SIG-M5 treated with dmso at 0.1 percent for 504 hours (cell line): ENCODE results near the gene PIP5K1B.

Source experiments
- DNase-seq: peaks from one replicate; lab custom pipeline; 2025; ENCODE audit not compliant: unreplicated experiment; lab: John Stamatoyannopoulos, UW

PIP5K1B gene

DNA sequence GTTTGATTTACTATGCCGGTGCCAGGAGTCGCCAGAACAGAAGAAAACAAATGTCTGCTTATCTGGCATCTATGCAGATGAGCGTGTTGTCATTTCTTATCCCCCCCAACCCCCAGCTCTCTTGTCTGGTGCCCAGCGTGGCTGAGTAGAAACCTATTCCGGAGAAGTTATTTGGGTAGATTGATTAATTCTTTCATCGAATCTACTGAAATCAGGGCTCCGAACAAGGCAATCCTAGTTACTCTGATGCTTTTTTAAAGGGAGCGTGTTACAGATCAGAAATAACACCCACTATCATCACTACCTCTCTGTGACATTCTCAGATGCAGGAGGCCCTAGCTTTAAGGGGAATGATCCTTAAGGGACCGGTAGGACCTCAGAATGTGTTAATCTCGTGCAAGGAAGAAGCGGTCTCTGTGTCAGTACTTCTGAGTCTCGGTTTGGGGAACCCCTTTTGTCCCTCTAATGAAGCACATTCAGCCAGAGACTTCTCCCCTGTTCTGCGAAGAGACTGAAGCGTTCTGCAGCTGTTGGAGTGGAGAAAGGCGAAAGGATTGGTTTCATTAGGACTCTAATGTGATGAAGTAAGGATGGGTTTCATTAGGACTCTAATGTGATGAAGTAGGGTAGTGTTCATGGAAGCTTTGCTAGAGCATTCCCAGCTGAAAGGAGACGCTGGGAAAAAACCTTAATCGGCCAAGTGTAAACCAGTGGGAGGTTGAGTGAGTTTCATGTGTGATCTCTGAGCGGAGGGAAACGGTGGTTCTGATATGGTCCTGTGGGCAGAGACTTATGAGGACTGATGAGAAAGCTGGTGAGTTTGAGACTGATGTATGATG lies 1.5 kb downstream of the PIP5K1B start:
- DNase-seq, result no peak

DNA sequence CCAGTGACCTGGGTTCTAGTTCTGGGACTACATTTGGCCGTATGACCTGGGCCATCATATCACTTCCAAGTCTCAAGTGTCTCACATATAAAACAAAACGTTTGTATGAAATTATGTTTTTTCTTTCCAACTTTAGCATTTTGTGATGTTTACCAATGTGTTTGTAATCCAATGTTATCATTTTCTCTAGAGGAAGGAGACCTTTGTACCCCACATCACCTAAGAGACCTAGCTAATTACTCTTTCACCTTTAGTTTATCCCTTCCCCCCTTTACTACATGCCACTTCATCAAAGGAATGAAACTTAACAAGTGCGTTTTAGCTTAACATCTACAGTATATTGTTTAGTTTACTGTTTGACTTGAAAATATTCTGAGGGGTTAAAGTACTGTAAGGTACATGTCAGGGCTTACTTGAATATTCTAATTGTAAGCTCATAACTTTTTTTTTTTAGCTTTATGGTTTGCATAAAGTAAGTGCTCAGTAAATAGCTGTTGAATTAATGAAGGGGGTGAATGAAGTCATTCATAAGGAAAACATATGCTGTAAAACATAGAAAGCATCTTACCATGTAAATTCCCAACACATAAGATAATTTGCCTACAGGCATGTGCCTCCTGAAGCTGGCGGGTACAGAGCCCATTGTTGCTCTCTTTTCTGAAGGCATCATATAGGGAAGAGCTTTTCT lies 2.9 kb downstream of the PIP5K1B start:
- DNase-seq, result no peak

DNA sequence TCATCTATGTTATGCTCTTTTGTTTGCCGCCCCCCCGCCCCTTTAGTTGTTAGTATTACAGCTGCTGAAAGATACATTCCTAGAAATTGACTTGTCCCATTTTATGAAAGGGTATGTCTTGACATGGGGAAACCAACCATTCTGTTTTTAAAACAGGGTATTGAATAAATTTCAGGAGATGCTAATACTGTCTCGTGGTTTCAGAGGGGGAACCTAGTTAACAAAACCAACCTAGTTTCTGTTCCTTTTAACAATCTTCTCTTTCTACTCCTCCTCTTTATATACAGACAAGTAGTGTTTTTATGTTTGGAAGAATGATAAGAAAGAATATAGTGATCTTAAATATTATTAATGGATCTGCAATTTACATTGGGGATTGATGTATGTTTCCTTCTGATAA lies 3.5 kb downstream of the PIP5K1B start:
- DNase-seq, result peak; percentile 21

DNA sequence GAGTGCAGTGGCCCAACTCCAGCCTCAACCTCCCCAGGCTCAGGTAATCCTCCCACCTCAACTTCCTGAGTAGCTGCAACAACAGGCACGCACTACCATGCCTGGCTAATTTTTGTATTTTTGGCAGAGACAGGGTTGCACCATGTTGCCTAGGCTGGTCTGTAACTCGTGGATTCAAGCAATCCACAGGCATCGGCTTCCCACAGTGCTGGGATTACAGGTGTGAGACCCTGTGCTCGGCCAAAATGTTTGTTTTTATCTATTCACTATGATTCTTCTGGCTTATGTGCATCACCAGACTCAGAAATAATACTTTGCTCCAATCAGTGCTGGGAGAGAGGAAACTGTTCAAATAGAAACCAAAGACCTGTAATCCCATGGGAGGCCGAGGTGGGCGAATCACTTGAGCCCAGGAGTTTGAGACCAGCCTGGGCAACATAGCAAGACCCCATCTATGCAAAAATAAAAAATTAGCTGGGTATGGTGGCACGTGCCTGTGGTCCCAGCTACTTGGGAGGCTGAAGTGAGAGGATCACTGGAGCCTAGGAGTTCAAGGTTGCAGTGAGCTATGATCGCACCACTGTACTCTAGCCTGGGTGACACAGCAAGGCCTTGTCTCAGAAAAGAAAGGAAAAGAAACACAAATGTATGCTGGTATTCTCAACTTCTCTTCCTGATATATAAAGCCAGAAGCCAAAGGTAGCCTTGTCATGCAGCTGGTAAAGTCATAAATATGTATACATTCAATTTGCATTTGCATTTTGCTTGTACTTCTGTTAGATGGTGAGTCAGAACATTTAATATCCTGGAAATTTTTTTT lies 4.5 kb downstream of the PIP5K1B start:
- no peak for DNase-seq

DNA sequence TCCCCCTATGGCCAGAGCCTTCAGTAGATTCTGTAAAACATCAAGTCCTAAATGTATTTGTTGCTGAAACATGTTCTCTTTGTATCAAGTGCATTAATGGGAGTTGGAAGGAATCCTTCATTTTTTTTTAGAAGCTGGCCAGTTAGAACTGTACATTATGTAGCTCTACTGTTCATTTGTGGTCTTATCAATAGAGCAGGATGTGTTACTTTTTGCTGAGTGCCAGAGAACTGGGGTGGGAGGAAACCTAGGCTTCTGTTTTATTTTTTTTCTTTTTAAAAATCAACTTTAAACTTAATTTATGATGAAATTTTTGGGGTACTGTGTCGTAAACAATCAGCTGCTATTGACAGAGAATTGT lies 5.1 kb downstream of the PIP5K1B start:
- no peak for DNase-seq

DNA sequence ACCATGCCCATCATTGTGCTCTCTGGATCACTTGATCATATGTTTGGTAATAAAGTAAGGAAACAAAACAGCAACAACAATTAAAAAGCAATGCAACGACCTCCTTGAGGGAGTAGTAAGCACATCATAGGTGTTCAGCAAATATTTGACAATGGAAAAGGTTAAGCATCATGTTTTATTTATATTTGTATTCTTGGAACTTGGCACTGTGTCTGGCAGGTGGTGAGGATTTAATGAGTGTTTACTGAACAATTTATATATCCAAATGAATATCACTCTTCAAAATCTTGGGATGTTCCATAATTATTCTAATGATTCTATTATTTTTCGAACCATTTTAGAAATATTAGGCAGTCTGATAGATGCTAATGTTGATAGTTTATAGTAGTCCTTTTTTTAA lies 6.2 kb downstream of the PIP5K1B start:
- no peak for DNase-seq

DNA sequence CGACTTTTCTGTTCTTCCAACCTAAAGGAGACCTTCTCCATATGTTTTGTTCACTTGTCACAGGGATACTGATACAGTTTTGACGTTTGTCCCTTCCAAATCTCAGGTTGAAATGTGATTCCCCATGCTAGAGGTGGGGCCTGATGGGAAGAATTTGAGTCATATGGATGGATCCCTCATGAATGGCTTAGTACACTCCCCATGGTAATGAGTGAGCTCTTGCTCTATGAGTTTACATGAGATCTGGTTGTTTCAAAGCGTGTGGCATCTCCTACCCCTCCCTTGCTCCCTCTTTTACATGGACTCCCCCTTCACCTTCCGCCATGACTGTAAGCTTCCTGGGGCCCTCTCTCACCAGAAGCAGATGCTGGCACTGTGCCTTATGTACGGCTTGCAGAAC lies 6.9 kb downstream of the PIP5K1B start:
- DNase-seq, result no peak

DNA sequence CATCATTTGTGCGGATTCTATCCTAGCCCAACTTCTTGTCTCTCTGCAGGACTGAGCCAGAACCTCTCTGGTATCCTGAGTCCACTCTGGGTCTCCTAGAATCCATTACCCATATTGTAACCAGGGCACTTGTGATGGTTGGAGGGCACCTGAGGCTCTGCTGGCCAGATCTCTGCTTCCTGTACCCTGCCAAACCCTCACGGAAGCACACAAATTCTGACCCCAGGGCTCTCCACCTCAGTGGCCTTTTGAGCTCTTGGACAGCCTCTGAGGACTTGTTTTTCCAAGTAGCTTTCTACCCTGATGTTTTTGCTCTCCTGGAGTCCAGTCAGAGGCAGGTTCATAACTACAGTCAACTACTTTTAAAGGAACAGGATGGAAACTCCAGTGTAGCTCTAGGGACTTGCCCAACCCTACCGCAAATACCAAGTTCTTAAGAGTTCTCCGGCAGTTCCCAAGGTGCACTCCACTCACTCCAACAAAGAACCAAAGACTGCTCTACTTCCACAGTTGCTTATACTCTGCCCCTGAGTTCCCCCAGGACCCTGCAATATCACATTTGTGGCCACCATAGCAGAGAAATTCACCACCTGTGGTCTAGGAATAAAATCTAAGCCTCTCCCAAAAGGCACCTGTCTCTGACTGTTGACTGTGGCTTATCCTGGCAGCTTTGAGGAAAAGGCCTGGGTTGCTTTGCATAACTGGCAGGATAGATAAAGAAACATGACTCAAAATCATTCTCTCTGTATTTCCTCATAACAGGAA lies 9.6 kb downstream of the PIP5K1B start:
- DNase-seq, result no peak

DNA sequence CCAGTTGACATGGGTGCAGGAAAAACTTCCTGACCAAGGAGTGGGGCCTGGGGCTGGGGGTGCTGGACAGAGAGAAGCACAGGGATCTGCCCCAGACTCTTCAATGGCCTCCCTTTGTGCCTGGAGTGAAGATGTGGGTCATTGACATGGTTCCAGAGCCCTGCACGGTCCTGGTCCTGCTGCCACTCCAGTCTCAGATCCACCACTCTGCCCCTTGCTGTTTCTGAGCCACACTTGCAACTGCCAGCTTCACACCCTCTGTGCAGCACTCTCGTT lies 10.1 kb downstream of the PIP5K1B start:
- DNase-seq, result no peak

DNA sequence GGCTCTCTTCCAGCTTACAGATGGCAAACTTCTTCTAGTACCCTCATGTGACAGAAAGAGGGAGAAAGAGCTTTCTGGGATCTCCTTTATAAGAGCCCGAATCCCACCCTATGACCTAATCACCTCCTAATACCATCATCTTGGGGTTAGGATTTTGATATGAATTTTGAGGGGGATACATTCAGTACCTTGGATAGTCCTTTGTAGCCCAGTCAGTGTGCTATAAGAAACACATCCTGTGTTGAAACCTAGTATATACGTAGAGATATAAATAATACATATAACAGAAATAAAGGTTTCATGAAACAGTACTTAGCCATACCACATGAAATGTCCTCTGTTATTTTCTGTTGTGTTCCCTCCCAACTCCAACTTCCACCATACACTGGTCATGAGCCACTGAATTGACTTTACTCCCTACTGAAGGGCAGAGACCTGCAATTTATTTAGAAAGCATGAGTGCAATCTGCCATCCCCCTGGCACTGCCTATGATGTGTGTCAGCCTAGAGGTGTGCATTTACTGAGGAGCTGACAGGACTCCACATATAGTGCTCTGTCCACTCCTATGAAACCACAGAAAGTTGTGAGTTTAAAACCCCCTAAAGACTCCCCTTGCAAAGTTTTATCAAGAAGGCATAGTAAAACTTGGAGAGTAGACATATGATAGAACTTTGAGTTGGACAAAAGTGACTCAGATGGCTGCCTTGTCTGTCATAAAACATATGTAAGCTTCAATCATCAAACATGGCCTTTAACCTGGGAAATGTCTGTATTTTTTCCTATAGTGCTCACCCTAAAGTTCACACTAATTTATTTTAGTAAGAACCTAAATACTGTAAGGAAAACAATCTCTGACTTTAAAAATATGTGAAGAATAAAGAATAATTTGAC lies 12.8 kb downstream of the PIP5K1B start:
- no peak for DNase-seq

DNA sequence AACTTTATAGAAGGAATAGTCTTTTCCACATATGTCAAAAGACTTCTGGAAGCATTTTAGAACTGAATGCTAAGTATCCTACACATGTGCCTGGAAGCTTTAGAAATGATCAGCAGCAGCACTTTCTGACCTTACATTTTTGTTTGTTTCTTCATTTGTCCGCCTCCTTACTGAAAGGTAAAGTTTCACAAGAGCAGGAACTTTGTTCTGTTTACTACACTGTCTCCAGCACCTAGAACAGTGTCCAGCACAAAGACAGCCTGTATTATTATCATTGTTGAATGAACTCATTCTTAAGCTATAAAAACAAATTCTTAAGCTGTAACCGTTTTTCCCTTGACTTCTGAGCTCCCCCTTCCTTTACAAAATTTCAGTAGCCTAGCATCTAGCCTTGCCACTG lies 14.8 kb downstream of the PIP5K1B start:
- no peak for DNase-seq

DNA sequence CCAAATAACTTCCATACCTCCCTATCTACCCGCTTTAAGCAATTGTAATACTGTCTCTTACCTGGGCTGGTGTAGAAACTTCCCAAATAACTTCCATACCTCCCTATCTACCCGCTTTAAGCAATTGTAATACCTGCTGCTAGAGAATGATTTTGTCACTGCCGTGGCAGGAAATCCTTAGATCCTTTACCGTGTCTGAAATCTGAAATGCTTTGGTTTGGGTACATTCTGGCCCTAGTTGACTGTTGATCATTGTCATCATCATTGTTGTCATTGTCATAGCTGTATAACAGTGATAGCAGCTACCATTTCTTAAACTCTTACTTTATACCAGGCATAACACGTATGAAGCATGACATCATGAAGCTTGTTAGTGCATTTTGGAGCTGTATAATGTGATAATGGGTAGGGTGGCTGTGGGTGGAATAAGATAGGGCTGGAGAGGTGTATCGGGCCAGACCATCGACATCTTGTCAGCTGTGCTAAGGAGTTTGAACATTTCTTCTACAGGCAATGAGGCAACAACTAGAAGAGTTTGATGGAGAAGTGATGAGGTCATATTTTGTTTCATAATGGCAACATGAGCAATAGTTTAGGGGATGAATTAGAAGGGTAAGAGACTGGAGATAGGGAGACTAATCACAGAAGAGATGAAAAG lies 15.7 kb downstream of the PIP5K1B start:
- DNase-seq, result no peak

DNA sequence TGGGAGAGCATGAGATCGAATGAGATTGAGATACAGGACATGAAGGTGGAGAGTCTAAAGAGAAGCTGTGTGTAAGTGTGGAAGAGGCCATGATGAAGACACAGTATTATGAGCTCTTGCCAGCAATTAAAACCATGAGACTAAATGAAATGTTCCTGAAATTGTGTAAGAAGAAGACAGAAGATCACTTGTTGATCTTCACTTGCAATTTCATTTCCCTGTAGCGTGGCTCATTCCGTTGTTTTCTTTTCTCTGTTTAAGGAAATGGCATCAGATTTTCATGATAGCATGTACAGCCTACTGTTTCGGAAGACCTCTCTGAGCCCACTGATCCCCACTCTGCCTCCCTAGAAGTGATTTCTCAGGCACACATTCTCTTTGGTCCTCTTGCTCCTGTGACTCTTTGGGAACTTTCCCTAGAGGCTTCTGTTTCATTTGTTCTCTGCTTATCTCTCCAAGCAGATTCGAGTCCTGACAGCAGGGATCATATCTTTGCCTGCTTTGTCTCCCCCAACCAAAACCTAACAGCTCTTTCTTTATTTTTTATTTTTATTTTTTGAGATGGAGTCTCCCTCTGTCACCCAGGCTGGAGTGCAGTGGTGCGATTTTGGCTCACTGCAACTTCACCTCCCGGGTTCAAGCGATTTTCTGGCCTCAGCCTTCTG lies 16.8 kb downstream of the PIP5K1B start:
- DNase-seq, result no peak

DNA sequence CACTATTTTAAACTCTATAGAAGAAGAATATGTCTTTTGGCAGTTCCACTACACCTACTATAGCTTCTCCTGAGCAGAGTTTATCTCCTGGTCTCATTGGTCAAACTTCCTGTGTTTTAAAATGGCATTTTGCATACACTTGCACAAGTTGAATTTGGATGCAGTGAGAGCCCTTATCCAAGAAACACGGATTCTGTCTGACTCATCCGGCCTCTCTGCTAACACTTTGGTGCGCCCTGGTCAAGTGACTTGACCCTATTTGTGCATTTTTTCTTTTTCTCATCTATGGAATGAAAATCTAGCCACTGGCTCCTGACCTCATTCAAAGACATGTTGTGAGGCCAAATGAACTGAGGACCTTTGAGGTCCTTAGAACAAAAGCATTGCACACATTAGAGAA lies 20.0 kb downstream of the PIP5K1B start:
- DNase-seq, result no peak

DNA sequence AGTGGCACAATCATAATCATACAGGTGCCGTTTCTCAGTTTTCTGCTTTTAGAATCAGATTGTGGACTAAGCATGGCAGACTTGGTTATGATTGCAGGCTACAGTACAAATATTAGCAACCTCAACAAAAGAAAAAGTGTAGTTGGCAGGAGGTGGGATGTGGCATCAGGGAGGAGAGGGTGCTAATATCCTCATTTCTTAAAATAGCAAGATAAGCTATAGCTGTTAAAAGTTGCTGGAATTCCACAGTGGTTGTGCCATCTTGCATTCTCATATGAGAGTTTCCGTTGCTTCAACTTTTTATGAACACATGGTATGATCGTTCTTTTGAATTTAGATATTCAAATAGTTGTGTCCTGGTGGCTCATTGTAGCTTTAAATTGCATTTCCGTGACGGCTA lies 21.4 kb downstream of the PIP5K1B start:
- no peak for DNase-seq

DNA sequence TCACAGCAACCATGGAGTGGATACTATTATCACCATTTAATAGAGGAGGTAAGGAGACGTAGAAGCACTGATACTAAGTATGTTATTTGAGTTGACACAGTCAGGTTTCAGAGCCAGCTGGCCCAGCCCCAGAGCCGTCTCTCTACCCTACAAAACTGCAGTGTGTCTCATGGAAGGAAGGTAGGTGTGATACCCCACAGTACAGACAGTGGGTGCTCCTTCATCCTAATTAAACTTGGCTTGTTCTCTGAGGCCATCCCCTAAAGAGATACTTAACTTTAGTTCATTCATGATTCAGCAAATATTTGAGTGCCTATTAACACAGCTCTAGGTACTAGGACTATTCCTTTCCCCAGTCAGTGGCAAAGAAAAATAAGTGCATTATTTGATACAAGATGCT lies 22.6 kb downstream of the PIP5K1B start:
- DNase-seq, result no peak

DNA sequence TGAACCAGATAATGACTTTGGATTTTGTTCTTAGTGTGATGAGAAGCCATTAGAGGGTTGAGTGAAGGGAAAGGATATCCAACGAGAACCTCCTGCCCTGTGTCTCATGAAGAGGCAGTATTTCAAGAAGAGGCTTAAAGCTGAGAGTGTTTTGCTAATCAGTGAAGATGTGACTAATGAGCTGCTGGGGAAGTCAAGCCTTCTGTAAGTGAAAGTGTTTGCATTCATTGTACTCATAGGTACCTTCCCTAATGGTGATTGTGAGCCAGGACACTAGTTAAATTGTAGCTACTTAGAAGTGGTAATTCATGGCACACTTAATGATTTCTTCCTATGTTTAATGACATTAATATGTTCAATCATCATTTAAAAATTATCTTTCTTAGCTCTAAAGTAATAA lies 23.7 kb downstream of the PIP5K1B start:
- DNase-seq, result no peak

DNA sequence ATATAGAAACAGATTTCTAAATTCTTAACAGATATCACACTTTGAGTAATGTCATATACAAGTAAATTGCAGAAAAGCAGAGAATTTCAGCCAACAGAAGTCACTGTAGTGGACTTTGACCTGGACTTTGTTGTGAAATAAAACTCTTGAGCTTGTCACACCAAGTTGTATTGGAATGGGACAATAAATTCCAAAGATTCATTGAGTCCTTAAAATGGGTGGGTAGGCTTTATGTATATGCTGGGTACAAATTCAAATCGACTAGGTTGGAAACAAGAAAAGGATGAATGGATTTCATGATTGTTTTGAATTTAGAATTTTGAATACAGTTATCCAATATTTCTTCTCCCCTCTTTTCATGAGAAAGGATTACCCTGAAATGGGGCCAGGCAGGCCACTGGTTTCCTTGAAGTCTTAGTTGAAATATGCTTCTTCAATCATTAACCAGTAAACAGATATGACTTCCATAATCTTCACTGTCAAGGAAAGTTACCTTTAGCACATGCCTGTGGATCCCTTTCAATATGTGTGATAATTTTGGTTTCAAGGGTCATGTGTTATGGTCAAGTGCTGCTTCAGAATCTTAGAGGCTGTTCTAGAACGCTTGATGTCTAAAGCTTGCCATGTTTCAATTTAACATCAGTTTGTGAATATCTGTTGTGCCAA lies 25.7 kb downstream of the PIP5K1B start:
- no peak for DNase-seq

DNA sequence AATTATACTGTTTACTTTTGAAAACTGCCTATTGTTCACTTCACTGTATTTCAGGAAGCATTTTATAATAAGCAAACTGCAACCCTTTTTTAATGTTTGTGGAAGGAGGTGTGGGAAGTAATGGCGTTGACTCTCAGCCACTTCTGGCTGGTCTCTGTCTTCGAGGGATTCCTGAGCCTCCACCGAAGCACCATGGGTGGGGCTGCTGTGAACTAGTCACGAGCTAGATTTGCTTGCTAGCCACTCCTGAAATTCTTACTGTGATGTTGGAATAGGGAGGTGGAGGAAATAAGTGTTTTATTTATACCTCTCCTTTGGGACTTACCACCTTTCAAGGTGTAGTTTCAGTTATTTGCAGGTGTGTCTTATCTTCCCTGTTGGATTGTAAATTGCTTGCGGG lies 26.8 kb downstream of the PIP5K1B start:
- no peak for DNase-seq
